Pons (tissue), 1 donor: Measurements from ENCODE around the gene HPCAL1.
A peak's percentile ranks its signal among the peaks of the same experiment; 100 is the strongest.

ENCODE experiments used
- DNase-seq: peaks from one replicate; pipeline ENCODE4 v3.0.0-alpha.2; 2016; ENCODE audit warnings: low spot score

Gene HPCAL1

DNA sequence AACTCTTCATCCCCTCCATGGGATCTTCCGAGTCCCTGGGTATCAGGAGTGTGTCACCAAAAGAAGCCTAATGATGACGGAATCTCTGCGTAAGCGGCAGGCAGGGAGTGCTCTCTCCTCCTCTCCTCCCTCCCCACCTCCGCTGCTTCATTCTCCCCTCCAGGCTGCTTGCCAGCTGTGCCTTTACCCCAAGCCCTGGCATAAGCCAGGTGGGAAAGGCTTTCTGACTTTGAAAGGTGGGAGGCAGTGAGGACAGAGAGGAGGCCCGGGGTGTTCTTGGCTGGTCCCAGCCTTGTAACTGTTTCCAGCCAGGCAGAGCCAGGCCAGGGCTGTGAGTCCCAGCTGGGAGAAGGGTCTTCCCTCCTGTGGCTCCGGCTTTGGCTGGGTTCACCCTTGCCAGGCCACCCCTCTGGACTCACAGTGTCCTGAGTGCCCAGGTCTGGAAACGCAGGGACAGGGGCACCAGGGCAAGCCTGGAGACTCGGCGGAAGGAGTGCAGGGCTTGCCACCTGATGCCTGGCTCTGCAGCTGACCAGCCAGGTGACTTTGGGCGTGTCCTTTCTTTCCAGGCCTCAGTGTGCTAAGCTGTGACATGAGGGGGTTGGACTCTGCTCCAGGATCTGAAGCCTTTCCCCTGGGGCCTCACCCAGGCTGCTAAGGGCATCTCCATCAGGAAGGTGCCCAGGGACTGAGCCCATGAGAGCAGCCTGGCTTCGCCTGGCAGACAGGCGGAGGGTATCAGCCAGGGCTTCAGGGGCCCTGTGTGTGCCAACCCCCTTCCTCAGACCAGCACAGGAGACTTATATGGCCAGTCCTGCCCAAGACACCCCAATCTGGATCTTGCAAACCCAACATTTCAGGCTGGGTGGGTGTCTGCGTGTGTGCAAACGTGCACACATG is 32.7 kb upstream of the HPCAL1 start:
- no peak for DNase-seq

DNA sequence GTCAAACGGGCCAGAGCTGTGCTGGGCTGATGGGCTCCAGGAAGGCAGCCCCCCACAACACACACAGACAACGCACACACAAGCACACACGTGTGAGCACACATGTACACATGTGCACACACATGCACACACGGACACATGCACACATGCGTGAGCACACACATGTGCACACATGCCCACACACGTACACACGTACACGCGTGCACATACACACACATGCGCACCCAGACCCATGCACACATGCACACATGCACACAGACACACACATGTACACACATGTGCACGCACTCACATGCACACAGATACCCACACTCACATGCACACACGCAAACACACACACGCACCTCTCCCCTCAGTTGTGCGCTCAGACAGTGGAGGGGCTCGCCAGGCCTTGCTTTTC is 31.2 kb upstream of the HPCAL1 start:
- DNase-seq, result no peak

DNA sequence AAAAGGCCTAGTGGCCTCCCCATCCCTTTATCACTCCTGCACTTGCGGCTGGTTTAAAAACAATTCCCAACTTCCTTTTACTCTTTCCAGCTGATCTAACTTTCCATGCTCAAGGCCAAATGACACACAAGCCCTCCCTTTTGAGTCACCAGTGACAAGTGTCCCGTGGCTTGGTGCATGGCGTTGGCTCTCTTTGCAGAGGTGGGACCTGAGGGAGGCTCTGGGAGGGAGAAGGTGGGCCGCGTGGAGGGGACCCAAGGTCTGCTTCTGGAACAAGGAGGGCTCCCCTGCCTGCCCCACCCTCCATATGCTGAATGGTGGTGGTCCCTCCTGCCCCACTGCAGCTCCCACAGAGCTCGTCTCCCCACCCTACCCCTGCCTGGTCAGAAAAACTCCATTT is 30.8 kb upstream of the HPCAL1 start:
- DNase-seq, result no peak

DNA sequence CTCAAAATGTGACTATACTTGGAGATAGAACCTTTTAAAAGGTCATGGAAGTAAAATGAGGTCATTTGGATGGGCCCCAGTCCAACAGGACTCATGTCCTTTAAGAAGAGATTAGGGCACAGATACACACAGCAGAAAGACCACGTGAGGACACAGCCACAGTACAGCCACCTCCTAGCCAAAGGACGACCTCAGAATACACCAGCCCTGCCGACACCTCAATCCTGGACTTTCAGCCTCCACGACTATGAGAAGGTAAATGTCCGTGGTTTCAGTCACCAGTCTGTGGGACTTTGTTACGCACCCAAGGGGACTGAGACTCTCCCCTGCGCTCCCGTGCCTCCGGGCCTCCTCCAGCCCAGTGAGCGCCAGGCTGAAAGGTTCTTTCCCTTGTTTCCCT is 30.2 kb upstream of the HPCAL1 start:
- no peak for DNase-seq

DNA sequence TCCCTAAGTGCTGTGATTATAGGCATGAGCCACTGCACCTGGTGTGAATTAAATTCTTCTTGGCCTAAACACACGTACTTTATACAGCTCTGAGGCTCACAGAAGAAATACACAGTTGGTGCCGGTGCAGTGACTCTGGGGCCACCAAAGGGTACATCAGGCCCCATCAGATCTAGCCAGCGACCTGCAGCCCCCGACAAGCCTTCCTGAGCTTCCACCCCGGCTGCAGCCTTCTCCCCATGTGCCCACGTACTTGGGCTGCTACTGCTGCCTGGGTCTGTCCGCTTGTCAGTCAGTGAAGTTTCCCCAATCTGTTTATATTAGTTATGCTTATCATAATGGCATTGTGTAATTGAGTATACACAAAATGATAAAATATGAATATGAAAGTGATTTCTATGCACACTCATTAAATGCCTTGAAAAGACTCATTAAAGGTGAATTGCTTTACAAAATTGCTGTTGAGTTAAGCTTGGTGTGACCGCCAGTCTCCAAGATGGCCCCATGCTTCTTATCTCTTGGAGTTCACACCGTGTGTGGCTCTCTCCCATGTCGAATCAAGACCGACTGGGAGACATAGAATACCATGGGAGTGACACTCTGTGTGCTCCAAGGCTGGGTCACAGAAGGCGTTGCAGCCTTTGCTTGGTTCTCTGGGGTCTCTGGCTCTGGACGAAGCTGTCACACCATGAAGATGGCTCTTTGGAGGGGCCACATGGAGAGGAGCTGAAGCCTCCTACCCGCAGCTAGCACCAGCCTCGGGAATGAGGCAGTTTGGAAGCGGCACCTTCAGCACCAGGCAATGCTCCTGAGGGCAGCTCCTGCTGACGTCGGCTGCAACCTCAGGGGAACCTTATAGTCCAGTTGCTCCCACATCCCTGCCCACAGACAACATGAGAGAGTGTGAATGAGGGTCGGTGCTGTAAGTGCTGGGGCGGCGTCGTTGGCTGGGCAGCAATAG is 29.2 kb upstream of the HPCAL1 start:
- no peak for DNase-seq

DNA sequence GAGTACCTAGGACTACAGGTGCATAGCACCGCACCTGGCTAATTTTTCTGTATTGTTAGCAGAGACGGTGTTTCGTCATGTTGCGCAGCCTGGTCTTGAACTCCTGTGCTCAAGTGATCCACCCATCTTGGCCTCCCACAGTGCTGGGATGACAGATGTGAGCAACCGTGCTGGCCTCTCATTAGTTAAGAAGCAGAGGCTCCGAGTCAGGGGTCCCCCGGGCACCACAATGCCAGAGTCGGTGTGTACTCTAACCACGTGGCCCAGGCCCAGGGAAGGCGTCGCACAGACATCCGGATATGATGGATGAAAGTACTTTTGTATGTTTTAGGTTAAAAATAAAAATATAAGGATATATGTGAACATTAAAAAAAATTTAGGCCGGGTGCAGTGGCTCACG is 28.3 kb upstream of the HPCAL1 start:
- DNase-seq, result no peak

DNA sequence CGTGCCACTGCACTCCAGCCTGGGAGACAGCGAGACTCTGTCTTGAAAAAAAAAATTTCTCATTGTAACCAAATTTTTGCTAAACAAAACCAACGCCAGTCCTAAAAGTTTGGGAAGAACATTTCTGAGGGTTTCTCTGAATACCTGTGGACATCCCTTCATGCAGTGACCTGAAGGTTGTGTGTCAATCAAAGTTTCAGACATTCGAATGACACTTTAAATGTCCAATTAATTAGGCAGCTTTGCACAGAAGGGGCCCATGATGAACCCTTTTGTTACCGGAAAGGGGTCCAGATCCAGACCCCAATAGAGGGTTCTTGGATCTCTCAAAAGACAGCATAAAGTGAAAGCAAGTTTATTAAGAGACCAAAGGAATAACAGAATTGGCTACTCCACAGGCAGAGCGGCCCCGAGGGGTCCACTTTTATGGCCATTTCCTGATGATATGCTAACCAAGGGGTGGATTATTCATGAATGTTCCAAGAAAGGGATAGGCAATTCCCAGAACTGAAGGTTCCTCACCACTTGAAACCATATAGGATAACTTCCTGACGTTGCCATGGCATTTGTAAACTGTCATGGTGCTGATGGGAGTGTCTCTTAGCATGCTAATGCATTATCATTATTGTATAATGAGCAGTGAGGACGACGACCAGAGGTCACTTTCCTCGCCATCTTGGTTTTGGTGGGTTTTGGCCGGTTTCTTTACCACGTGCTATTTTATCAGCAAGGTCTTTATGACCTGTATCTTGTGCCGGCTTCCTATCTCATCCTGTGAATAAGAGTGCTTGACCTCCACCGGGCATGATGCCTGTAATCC is 27.5 kb upstream of the HPCAL1 start:
- no peak for DNase-seq

DNA sequence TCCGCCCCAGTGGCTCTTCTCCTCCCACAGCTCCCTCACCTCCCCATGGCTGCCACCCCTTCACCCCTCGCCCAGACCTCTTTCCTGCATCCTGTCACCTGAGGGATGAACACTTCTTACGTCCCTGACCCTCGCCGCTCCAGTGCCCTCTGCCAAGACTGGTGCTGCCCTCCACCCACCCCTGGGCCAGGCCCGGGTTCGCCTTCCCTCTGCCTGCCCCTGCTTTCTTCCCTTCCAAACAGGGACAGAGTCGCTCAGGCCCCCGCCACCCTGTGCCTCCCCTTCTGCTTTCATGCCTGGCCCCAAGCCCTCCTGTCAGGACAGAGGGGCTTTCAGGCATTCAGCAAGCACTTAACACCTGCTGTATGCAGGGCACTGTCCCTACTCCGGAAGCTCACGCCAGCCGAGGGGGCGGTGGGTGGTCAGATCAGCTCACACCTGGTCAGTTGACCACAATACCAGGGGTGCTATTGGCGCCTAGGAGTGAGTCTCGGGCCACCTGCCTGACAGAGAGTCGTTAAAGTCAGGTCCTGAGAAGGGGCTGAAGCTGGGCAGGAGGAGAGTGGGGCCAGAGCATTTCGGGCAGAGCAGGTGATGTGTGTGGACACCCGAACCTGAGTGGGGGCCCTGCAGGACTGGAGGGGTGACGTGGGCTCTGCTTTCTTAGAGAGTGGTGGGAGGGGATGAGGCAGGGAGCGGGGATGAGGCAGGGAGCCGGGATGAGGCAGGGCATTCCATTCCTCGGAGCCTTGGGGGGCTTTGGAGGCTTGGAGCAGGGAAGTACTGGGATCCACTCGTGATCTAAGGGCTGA is 26.0 kb upstream of the HPCAL1 start:
- DNase-seq, result no peak

DNA sequence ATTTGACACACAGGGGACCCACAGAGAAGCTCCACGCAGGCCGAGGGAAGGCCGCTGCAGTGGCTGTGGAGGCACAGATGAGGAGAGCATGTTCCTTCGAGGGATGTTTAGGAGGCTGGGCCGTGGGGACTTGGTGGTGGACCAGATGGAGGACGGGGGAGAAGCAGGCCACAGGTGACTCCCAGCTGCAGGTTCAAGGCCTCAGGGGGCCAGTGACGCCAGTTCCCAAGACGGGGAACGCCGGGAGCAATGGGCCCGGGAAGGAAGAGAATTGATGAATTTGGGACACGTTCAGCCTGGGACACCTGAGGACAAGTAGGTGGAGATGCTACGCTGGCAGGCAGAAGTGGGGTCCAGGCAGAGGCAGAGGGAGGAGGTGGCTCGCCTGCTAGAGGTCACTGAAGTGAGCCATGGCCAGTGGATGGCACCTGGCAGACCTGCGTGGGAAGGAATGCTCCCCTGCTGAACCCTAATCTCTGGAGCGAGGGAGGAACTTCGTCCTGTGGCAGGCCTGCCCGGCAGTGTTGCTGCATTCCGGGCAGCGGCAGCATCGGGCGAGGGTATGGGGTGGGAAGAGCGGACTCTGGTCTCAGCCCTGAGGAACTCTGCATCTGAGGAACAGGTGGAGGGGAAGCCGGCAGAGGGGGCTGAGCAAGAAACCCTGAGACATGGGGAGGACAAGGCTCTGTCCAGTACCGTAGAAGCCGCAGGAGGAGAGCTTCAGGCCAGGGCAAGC is 25.2 kb upstream of the HPCAL1 start:
- DNase-seq, result no peak

DNA sequence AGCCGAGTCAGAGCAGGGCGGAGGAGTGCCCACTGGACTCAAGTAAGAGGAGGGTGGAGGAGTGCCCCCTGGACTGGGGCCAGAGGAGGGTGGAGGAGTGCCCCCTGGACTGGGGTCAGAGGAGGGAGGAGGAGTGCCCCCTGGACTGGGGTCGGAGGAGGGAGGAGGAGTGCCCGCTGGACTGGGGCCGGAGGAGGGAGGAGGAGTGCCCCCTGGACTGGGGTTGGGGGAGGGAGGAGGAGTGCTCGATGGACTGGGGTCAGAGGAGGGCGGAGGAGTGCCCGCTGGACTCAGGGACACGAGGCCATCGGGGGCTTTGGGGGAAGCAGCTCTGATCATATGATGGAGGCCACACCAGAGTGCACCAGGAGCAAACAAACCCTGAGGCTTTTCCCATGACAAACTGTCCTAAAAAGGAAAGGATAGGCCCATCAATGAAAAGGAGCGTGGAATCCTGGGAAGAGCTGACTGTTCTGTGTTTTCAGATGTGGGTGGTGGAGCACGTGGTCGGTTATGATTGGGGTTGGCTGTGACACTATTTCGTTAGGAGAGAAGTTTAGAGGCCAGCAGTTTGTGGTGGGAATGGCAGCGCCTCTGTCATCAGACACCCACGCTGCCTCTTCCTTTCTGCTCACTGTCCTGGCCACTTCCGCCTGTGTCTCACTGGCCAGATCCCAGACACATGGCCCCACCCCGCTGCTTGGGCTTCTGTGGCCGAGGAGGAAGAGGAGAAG is 24.5 kb upstream of the HPCAL1 start:
- peak; percentile 81 for DNase-seq

DNA sequence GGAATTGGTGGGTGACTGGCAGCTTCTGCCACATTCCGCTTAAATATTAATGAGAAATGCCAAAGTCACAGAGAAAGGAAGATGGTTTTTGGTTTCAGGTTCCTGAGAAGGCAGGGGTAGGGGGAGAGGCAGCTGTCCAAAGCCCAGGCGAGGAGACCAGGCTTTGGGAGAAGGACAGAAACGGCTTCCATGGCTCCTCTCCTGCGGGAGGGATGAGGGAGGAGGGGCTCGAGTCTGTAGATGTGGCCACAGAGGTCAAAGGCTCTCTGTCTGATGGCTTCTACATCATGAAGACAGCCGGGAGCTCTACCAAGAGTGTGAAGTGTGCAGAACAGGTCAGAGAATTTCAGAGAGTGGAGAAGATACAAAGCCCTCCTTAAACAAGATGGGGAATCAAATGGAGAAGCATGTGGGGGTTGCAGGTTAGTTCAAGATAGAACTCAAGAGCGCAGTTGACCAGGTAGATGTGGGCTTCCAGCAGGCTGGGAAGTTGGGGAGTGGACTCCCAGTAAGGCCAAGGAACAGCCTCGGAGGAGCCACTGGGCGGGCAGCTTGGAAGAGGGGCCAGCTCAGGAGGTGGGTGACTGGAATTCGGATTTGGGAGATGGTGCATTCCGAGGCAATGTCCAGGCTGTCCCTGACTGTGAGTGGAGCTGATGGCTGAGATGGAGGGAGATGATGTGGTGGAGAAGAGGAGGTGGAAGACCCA is 23.8 kb upstream of the HPCAL1 start:
- no peak for DNase-seq

DNA sequence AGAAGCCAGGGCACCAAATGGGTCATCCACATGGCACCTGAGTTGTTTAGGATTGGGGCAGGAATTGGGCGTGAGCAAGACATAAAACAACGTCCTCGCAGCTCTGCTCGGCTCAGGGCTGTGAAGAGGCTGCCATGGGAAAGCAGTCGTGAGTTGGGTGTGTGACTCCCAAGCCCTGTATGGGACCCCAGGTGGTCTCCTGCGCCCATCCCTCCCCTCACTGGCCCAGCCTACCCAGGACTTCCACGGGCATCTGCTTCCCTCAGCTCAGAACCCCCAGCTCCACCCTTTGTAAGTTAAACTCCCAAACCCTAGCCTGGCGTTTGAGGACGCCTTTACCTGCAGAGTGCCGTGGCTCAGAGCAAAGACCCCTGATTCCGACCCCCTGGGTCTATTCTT is 23.2 kb upstream of the HPCAL1 start:
- no peak for DNase-seq

DNA sequence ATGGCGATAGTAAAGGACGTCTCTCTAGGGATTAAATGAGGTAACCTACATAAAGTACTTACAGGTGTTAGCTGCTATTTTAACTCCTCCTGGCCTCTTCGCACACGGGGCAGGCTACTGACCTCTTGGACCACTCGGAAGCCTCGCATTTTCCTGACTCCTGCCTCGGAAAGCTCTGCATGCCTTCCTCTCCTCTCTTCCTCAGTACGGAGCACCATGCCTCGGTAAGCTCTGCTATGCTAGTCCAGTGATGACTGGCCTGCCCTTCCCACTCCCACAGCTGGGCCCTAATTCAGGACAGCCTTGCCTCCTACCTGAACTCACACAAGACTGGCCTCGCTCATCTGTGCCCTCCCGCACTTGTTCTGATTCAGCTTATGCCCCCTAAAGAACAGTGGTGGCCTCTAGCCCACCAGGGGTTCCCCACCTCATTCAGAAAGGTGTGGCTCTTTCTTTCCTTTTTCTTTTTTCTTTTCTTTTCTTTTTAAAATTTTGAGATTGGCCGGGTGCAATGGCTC is 22.7 kb upstream of the HPCAL1 start:
- DNase-seq, result no peak

DNA sequence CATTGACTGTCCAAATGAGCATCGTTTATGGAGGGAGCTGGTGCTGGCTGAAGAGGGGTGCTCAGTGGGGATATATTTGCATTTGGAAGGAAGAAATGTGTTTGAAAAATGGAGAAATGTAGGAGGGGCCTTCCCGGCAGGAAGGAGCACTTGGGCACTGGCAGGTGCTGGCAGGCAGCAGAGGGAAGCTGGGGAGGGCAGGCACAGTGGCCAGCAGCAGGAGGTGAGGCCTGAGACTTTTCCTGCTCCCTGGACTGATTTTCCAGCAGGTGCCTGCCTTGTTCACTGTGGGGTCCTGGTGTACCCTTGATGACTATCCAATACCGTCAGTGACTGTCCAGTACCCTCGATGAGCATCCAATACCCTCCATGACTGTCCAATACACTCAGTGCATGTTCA is 20.8 kb upstream of the HPCAL1 start:
- no peak for DNase-seq

DNA sequence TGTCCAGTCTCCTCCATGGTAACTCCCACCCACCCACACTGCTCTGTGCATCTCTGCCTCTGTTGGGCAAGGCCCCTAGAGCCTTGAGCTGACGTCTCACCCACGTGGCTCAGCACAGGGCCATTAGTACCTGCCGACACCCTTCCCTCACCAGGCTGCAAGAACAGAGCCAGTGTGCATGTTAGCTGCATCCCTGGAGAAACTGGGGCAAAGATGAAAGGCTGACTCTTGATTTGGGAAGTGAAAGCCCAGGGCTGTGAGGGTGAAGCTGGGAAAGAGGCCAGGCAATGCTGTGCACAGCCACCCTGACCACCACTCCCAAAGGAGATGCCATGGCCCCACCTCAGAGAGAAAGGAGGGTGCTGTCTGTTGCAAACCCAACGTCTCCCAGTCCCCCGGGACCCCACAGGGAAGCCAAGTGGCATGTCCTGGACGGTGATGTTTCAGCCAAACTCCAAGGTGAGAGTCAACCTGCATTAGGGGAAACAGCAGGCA is 20.0 kb upstream of the HPCAL1 start:
- DNase-seq, result no peak

DNA sequence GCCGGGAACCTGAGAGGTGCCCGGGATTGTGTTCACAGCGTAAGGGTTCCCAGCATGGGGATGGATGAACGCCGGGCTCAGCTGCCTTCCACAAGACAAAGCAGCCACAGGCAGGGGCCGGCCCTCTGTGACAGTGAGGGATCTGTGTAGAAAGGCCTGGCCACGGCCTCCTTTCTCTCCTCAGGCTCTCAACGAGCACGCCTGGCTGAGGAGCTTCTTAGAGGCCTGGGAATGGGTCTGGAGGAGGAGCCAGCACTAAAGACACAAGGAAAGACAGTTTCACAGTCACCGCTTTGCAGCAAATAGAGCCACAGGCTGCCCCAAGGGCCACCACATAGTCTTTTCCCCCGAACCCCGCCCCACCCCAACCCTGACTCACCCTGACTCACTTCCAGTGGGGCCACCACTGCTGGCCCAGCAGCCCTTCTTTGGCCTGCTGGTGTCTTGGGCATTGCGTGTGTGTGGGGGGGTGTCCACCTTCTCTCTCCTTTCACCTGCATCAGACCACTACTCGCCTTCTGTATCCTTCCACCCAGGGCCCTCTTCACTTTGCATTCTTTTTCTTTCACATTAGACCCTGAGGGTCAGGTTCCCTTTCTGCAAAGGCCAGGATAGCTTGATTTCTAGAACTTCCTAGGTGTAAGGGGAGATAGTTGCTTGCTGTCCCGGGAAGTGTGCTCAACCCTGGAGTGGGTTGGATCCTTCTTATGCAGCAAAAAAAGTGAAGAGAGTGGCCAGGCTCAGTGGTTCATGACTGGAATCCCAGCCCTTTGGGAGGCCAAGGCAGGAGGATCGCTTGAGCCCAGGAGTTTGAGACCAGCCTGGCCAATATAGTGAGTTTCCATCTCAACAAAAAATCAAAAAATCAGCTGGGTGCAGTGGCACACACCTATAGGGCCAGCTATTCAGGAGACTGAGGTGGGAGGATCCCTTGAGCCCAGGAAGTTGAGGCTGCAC is 19.3 kb upstream of the HPCAL1 start:
- DNase-seq, result peak; percentile 48

DNA sequence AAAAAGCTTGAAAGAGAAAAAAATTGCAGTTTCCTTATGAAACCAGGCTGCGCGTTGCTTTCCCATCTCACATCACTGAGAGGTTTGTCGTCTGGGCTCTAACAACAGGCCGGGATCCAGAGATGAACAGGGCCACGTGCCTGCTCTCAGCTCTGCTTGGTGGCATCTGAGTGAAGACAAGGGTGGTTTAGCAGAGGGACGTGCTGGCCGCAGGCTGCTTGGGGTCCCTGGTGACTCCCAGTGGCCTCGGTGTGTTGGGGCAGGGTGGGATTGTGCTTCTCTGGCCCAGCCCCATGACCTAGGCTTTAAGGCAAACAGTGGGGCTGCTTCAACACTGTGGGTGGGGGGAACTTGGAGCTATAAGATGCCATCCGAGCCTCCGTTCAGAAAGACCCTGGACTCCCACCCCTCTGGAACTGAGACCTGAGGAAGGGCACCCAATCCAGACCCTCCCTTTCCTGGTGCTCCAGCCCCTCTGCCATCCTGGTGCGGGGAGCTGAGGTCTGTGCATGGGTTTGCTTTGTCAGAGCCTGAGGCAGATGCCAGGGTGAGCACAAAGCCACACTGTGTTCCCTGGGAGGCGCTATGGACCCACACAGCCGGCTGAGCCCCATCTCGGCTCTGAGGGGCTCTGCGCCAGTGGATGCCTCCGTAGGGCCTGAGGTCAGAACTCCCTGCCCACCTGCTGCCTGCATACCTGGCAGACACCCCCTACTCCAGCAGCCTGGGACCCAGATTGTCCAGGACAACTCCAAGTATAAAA is 18.4 kb upstream of the HPCAL1 start:
- DNase-seq, result peak; percentile 93
